ENCODE data around the gene ZNF594.
A peak's percentile ranks its signal among the peaks of the same experiment; 100 is the strongest.
"Not testable (repeated sequence)": the region's sequence is repeated elsewhere in the genome, so short reads cannot be mapped to it uniquely, and the experiment has no call there.

The ZNF594 gene

DNA sequence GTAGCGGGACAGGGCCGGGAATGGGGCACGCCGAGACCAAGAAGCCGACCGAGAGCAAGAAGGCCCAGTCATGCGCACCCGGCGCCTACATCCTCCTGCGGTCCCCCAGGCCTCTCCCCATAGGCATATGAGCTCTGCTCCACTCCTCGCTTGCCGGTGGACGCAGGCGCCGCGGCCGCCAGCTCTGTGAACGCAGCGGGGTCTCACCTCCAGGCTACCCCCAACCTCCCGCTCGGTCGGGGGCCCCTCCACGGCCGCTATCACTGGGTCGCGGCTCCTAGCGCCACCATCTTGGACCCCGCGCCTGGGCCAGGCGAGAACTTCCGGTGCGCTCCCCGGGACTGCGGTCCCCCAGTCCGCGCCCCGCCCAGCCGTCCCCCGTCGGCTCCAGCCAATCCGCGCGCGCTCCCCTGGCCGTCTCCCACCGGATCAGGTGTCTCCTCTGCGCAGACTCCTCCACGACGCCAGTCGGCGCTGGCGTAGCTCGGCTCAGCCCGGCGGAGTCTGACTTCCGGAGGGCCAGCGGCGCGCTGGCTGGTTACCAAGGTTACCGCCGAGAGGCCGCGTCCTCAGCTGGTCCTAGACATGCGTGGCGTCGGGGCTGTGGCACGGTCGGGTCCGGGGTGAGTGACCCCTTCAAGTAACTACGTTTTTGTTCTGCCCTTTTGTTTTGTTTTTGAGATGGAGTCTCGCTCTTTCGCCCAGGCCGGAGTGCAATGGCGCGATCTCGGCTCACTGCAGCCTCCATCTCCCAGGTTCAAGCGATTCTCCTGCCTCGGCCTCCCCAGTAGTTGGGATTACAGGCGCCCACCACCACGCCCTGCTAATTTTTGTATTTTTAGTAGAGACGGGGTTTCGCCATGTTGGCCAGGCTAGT is at the start of gene ZNF594:
Gene ZNF594 (minus strand): TSS at position 328 of the 877 bp plus-strand sequence. CDS start 7,612 bp downstream, outside the sequence.
- Histone ChIP-seq H3K4me3 (ENCODE audit: low read length) (peak within 1 kb of the TSS; percentile 79), H3K9me3 (replicated peaks; ENCODE audit: insufficient read depth, low read length) (no peaks in the 10 kb centered on the region), H3K4me1 (ENCODE audit: low read length) (peaks cover 3% of the 10 kb centered on the region; the same call in 1 of the 2 replicates), H3K36me3 (replicated peaks; ENCODE audit: insufficient read depth, low read length) (no peaks in the 10 kb centered on the region), H3K4me2 (ENCODE audit: low read depth, low read length) (peak within 1 kb of the TSS; percentile 71), H3K9me2 (replicated peaks; ENCODE audit: insufficient read depth, low read length) (no peaks in the 10 kb centered on the region), H3F3A (ENCODE audit: insufficient read depth, low read length) (no peaks in the 10 kb centered on the region), H3K9ac (ENCODE audit: low read length) (peak within 1 kb of the TSS; percentile 67), H2AFZ (ENCODE audit: low read length) (peak within 1 kb of the TSS; percentile 90), H3K27me3 (replicated peaks; ENCODE audit: insufficient read depth, low read length) (no peaks in the 10 kb centered on the region), H3K79me2 (ENCODE audit: low read length) (peaks cover 20% of the 10 kb centered on the region), H4K20me1 (ENCODE audit: insufficient read depth, low read length) (no peaks in the 10 kb centered on the region), H3K27ac (ENCODE audit: low read length) (peak within 1 kb of the TSS; percentile 33; the same call in 1 of the 2 replicates)
- DNase-seq: peak; percentile 98
- TF ChIP-seq EZH2 (optimal IDR thresholded peaks at IDR 0.05; ENCODE audit: low read depth, low read length) (no peak), EZH2phosphoT487 (IDR thresholded peaks at IDR 0.05; ENCODE audit: low read length) (no peak)
- TF ChIP-seq, protein P1, sequence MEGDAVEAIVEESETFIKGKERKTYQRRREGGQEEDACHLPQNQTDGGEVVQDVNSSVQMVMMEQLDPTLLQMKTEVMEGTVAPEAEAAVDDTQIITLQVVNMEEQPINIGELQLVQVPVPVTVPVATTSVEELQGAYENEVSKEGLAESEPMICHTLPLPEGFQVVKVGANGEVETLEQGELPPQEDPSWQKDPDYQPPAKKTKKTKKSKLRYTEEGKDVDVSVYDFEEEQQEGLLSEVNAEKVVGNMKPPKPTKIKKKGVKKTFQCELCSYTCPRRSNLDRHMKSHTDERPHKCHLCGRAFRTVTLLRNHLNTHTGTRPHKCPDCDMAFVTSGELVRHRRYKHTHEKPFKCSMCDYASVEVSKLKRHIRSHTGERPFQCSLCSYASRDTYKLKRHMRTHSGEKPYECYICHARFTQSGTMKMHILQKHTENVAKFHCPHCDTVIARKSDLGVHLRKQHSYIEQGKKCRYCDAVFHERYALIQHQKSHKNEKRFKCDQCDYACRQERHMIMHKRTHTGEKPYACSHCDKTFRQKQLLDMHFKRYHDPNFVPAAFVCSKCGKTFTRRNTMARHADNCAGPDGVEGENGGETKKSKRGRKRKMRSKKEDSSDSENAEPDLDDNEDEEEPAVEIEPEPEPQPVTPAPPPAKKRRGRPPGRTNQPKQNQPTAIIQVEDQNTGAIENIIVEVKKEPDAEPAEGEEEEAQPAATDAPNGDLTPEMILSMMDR (IDR thresholded peaks at IDR 0.05; ENCODE audit: low read length): peak; percentile 86

DNA sequence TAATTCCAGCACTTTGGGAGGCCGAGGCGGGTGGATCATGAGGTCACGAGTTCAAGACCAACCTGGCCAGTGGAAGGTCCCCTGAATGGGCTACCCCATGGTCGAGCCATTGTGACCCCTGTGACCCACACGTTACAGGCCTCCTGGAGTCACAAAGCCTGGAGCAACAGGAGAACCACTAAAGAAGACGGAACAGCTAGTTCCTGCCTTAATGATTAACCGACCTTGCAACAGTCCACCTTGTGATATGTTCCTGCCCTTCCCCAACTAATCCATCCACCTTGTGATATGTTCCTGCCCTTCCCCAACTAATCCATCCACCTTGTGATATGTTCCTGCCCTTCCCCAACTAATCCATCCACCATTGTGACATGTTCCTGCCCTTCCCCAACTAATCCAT is 48.1 kb upstream of the ZNF594 start:
- not testable (repeated sequence) for H3K27ac ChIP-seq (ENCODE audit: low read length); H3K4me2 ChIP-seq (ENCODE audit: low read depth, low read length); H2AFZ ChIP-seq (ENCODE audit: low read length); H3K27me3 ChIP-seq (replicated peaks; ENCODE audit: insufficient read depth, low read length); H3K9ac ChIP-seq (ENCODE audit: low read length); H4K20me1 ChIP-seq (ENCODE audit: insufficient read depth, low read length); H3K79me2 ChIP-seq (ENCODE audit: low read length); H3K36me3 ChIP-seq (replicated peaks; ENCODE audit: insufficient read depth, low read length); DNase-seq; H3K9me3 ChIP-seq (replicated peaks; ENCODE audit: insufficient read depth, low read length); H3F3A ChIP-seq (ENCODE audit: insufficient read depth, low read length); H3K9me2 ChIP-seq (replicated peaks; ENCODE audit: insufficient read depth, low read length); H3K4me3 ChIP-seq (ENCODE audit: low read length)
- peaks cover 19% of the 10 kb centered on the region for H3K4me1 ChIP-seq (ENCODE audit: low read length)

DNA sequence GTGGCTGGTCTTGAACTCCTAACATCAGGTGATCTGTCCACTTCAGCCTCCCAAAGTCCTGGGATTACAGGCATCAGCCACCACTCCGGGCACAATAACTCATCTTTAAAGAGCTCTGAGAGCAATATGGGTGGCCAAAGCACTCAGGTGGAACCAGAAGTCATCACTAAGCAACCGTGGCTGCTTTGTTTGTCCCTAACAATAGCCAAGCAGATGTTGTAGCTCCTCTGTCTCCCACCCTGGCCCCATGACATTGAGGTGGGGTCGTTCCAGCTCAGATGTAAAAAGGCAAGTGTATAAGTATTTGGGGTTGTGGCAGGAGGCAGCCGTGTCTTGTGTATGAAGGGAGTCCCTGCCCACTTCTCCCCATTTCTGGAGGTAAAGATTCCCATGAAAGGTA is 46.7 kb upstream of the ZNF594 start:
- no peak overlapping the region for H3K4me2 ChIP-seq (ENCODE audit: low read depth, low read length)
- H3K36me3 ChIP-seq (replicated peaks; ENCODE audit: insufficient read depth, low read length): no peaks in the 10 kb centered on the region
- DNase-seq: no peak
- no peak overlapping the region for H3K27ac ChIP-seq (ENCODE audit: low read length)
- no peaks in the 10 kb centered on the region for H4K20me1 ChIP-seq (ENCODE audit: insufficient read depth, low read length)
- no peaks in the 10 kb centered on the region for H3K9me2 ChIP-seq (replicated peaks; ENCODE audit: insufficient read depth, low read length)
- H3F3A ChIP-seq (ENCODE audit: insufficient read depth, low read length): peaks cover 9% of the 10 kb centered on the region
- no peak overlapping the region for H3K9ac ChIP-seq (ENCODE audit: low read length)
- H3K9me3 ChIP-seq (replicated peaks; ENCODE audit: insufficient read depth, low read length): no peaks in the 10 kb centered on the region
- TF ChIP-seq EZH2 (optimal IDR thresholded peaks at IDR 0.05; ENCODE audit: low read depth, low read length) (no peak), EZH2phosphoT487 (IDR thresholded peaks at IDR 0.05; ENCODE audit: low read length) (no peak)
- TF ChIP-seq, protein P1 (IDR thresholded peaks at IDR 0.05; ENCODE audit: low read length): no peak
- H3K27me3 ChIP-seq (replicated peaks; ENCODE audit: insufficient read depth, low read length): no peaks in the 10 kb centered on the region
- no peak overlapping the region for H2AFZ ChIP-seq (ENCODE audit: low read length)
- H3K4me1 ChIP-seq (ENCODE audit: low read length): peaks cover 19% of the 10 kb centered on the region
- H3K79me2 ChIP-seq (ENCODE audit: low read length): no peaks in the 10 kb centered on the region
- no peak overlapping the region for H3K4me3 ChIP-seq (ENCODE audit: low read length)

DNA sequence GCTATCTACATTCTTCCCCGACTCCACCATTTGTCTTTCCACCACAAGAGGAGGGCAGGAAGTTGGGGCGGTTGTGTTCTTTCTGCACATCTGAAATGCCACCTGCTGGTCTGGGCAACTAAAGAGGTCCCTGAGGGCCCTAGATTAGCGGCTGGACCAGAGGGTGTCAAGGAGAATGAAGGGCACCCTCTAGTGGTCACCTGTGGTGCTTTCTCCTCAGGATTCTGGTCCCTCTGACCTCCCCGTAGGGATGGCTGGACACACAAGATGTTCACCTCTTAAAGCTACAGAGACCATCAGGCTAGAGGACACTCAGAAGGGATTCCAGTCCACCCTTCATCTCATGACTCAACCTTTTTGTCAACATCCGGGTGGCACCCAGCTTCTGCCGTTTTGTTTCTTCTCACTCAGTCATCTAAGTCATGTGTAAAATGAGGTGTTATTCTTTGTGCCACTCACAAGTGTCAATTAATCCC is 45.9 kb upstream of the ZNF594 start:
- no peak overlapping the region for H2AFZ ChIP-seq (ENCODE audit: low read length)

More for the DNA sequence above, 45.9 kb upstream of the ZNF594 start:
- H3K9me3 ChIP-seq (replicated peaks; ENCODE audit: insufficient read depth, low read length): no peaks in the 10 kb centered on the region
- no peaks in the 10 kb centered on the region for H3K36me3 ChIP-seq (replicated peaks; ENCODE audit: insufficient read depth, low read length)
- H4K20me1 ChIP-seq (ENCODE audit: insufficient read depth, low read length): no peaks in the 10 kb centered on the region
- no peak overlapping the region for H3K4me2 ChIP-seq (ENCODE audit: low read depth, low read length)
- peaks cover 9% of the 10 kb centered on the region for H3F3A ChIP-seq (ENCODE audit: insufficient read depth, low read length)
- H3K9me2 ChIP-seq (replicated peaks; ENCODE audit: insufficient read depth, low read length): no peaks in the 10 kb centered on the region
- H3K4me3 ChIP-seq (ENCODE audit: low read length): no peak overlapping the region
- peak; percentile 73 for DNase-seq
- no peak overlapping the region for H3K27ac ChIP-seq (ENCODE audit: low read length)
- no peaks in the 10 kb centered on the region for H3K79me2 ChIP-seq (ENCODE audit: low read length)
- H3K27me3 ChIP-seq (replicated peaks; ENCODE audit: insufficient read depth, low read length): no peaks in the 10 kb centered on the region
- peaks cover 12% of the 10 kb centered on the region for H3K4me1 ChIP-seq (ENCODE audit: low read length)
- H3K9ac ChIP-seq (ENCODE audit: low read length): no peak overlapping the region
- TF ChIP-seq EZH2 (optimal IDR thresholded peaks at IDR 0.05; ENCODE audit: low read depth, low read length): no peak
- TF ChIP-seq, protein P1 (IDR thresholded peaks at IDR 0.05; ENCODE audit: low read length): peak; percentile 84
